Activated CD4-positive, alpha-beta T cell treated with anti-CD3 and anti-CD28 coated beads, Interleukin-2, amount 50 U/mL, for 4 hours (primary cell): ENCODE measurements around the gene TSPEAR.
A peak's percentile ranks its signal among the peaks of the same experiment; 100 is the strongest.

Experiments
- DNase-seq, 2 experiments: peaks; one replicate each; pipeline ENCODE4 v3.0.0-alpha.2; 2020

Gene TSPEAR

GRCh38 chr21:44718571-44718970 lies 7.2 kb upstream of the TSPEAR start:
- no peak for DNase-seq

GRCh38 chr21:44718093-44718492 lies 6.7 kb upstream of the TSPEAR start:
- DNase-seq, result no peak

- DNase-seq, result no peak
These were observed 5.6 kb upstream of the TSPEAR start for GRCh38 chr21:44716984-44717383.

GRCh38 chr21:44714905-44715304 lies 3.5 kb upstream of the TSPEAR start:
- no peak for DNase-seq

- DNase-seq, result no peak
These were observed 2.5 kb upstream of the TSPEAR start for GRCh38 chr21:44713846-44714245.

- DNase-seq, result no peak
These were observed 1.8 kb upstream of the TSPEAR start for GRCh38 chr21:44713130-44713529.

GRCh38 chr21:44712203-44713028 lies 1.0 kb upstream of the TSPEAR start:
- DNase-seq, result no peak

- no peak for DNase-seq
These were observed 531 bp downstream of the TSPEAR start for GRCh38 chr21:44710756-44711326.

GRCh38 chr21:44710294-44710665 lies 1.1 kb downstream of the TSPEAR start:
- no peak for DNase-seq

- DNase-seq, result peak; percentile 20 to 39
These were observed 1.7 kb downstream of the TSPEAR start for GRCh38 chr21:44709426-44710293.

GRCh38 chr21:44708866-44709425 lies 2.4 kb downstream of the TSPEAR start:
- DNase-seq, result no peak

GRCh38 chr21:44708213-44708865 lies 3.0 kb downstream of the TSPEAR start:
- no peak for DNase-seq

- no peak for DNase-seq
These were observed 4.4 kb downstream of the TSPEAR start for GRCh38 chr21:44706706-44707581.

- DNase-seq, result no peak
These were observed 5.2 kb downstream of the TSPEAR start for GRCh38 chr21:44706026-44706705.

- DNase-seq, result no peak
These were observed 6.8 kb downstream of the TSPEAR start for GRCh38 chr21:44704636-44705001.

- DNase-seq, result no peak
These were observed 7.4 kb downstream of the TSPEAR start for GRCh38 chr21:44703731-44704635.

- DNase-seq, result no peak
These were observed 8.2 kb downstream of the TSPEAR start for GRCh38 chr21:44702973-44703730.

GRCh38 chr21:44702111-44702972 lies 9.0 kb downstream of the TSPEAR start:
- no peak for DNase-seq
